SK-N-SH (cell line): ENCODE measurements around the gene SLC2A1. TPM values are rescaled to one million over a fixed set of nuclear protein-coding genes. Genes with fewer than 3 reads are reported as not detected.

Experiments used
- CTCF ChIA-PET: fragments of 300-600, 350-600 bp; formaldehyde crosslinking; extraction: SDS; loops from one replicate; lab custom pipeline; 2021; lab: Yijun Ruan, JAX
- POLR2A ChIA-PET: fragments of 350-600 bp; sonication (Branson Sonifier 250); formaldehyde crosslinking; extraction: SDS; loops from one replicate; lab custom pipeline; 2020; ENCODE audit warnings: antibody characterized with exemption, inconsistent platforms; lab: Yijun Ruan, JAX
- DNase-seq: peaks from one replicate; pipeline ENCODE4 v3.0.0; 2012
- H2AFZ ChIP-seq: fragments of 200-600 bp; sonication (generic); 2 replicates; pipeline ENCODE4 v1.8.1; 2016; ENCODE audit warnings: antibody characterized with exemption, mild to moderate bottlenecking, low read depth
- H3F3A ChIP-seq: fragments of 200-600 bp; sonication (generic); replicated peaks from 2 replicates; pipeline ENCODE3; 2016; ENCODE audit warnings: antibody characterized with exemption, mild to moderate bottlenecking; ENCODE audit not compliant: insufficient read depth
- H3K27ac ChIP-seq, 2 experiments: fragments of 200-500 bp in 1 of 2; fragments of 200-600 bp in 1 of 2; sonication (Bioruptor generic) in 1 of 2; sonication (generic), shearing (Covaris generic) in 1 of 2; 2 replicates each; pipeline versions ENCODE4 v1.5.1 to v1.6.1; 2014 to 2016; ENCODE audit warnings: low read depth in 2 of 2, inconsistent platforms in 1 of 2, low read length in 1 of 2, mild to moderate bottlenecking in 1 of 2, mixed read lengths in 1 of 2
- H3K27me3 ChIP-seq: fragments of 200-600 bp; sonication (generic), shearing (Covaris generic); 2 replicates; pipeline ENCODE4 v1.6.1; 2016; ENCODE audit warnings: mixed run types; ENCODE audit not compliant: insufficient read depth
- H3K36me3 ChIP-seq, 2 experiments: fragments of 200-500 bp in 1 of 2; fragments of 200-600 bp in 1 of 2; sonication (Bioruptor generic) in 1 of 2; sonication (generic) in 1 of 2; replicated peaks in 1 of 2; 2 replicates each; pipeline versions ENCODE3 to v1.5.1; 2014 to 2016; ENCODE audit warnings: low read length in 1 of 2, mild to moderate bottlenecking in 1 of 2; ENCODE audit not compliant: insufficient read depth in 2 of 2, control insufficient read depth in 1 of 2
- H3K4me1 ChIP-seq, 2 experiments: fragments of 200-500 bp in 1 of 2; fragments of 200-600 bp in 1 of 2; sonication (Bioruptor generic) in 1 of 2; sonication (generic), shearing (Covaris generic) in 1 of 2; 2 replicates each; pipeline versions ENCODE4 v1.5.1 to v1.6.1; 2014 to 2016; ENCODE audit warnings: low read depth in 1 of 2, low read length in 1 of 2, mixed run types in 1 of 2; ENCODE audit not compliant: insufficient read depth in 2 of 2, control insufficient read depth in 1 of 2
- H3K4me2 ChIP-seq: fragments of 200-600 bp; sonication (generic), shearing (Covaris generic); 2 replicates; pipeline ENCODE4 v1.6.1; 2017; ENCODE audit warnings: mixed run types
- H3K4me3 ChIP-seq, 2 experiments: fragments of 200-500 bp in 1 of 2; fragments of 200-600 bp in 1 of 2; sonication (Bioruptor generic) in 1 of 2; sonication (generic), shearing (Covaris generic) in 1 of 2; 2 replicates each; pipeline versions ENCODE4 v1.5.1 to v1.8.1; 2014 to 2016; ENCODE audit warnings: low read depth in 2 of 2, inconsistent platforms in 1 of 2, low read length in 1 of 2, mild to moderate bottlenecking in 1 of 2, mixed read lengths in 1 of 2, moderate library complexity in 1 of 2
- H3K79me2 ChIP-seq: fragments of 200-600 bp; sonication (generic); 2 replicates; pipeline ENCODE4 v1.8.1; 2017; ENCODE audit warnings: mild to moderate bottlenecking; ENCODE audit not compliant: insufficient read depth
- H3K9ac ChIP-seq: fragments of 200-600 bp; sonication (generic); 2 replicates; pipeline ENCODE4 v1.6.1; 2017; ENCODE audit warnings: mixed run types
- H3K9me2 ChIP-seq: fragments of 200-600 bp; sonication (generic); 2 replicates; pipeline ENCODE4 v1.6.1; 2017; ENCODE audit warnings: mixed run types
- H3K9me3 ChIP-seq: fragments of 200-600 bp; sonication (generic); 2 replicates; pipeline ENCODE4 v1.6.1; 2017; ENCODE audit warnings: mixed run types, mild to moderate bottlenecking, moderate library complexity
- H4K20me1 ChIP-seq: fragments of 200-600 bp; sonication (generic); 2 replicates; pipeline ENCODE4 v1.6.1; 2017; ENCODE audit warnings: mild to moderate bottlenecking, mixed run types; ENCODE audit not compliant: insufficient read depth
- CHD2 ChIP-seq: fragments of 150-350 bp; IDR thresholded peaks from 2 replicates; pipeline ENCODE4 v1.6.1; 2018; ENCODE audit warnings: low read length; ENCODE audit not compliant: partially characterized antibody
- EP300 ChIP-seq, 2 experiments: IDR thresholded peaks; 2 replicates each; pipeline versions ENCODE4 v1.4.0 to v1.6.1; 2012; ENCODE audit warnings: borderline replicate concordance in 1 of 2, low read depth in 1 of 2, low read length in 1 of 2
- FOSL2 ChIP-seq: IDR thresholded peaks from 2 replicates; pipeline ENCODE4 v1.4.0; 2012; ENCODE audit warnings: low read depth, mild to moderate bottlenecking, moderate library complexity, borderline replicate concordance
- FOXJ3 ChIP-seq: sonication (generic); formaldehyde crosslinking; IDR thresholded peaks from 2 replicates; pipeline ENCODE4 v1.5.1; 2020; ENCODE audit warnings: mild to moderate bottlenecking, missing genetic modification reagents
- GATA2 ChIP-seq: sonication (generic); formaldehyde crosslinking; IDR thresholded peaks from 2 replicates; pipeline ENCODE4 v1.5.0; 2020; ENCODE audit warnings: mild to moderate bottlenecking, missing genetic modification reagents
- MEF2A ChIP-seq: IDR thresholded peaks from 2 replicates; pipeline ENCODE4 v1.4.0; 2012; ENCODE audit warnings: low read depth, borderline replicate concordance
- NFIC ChIP-seq: IDR thresholded peaks from 2 replicates; pipeline ENCODE4 v1.4.0; 2012; ENCODE audit warnings: borderline replicate concordance
- POLR2AphosphoS5 ChIP-seq: IDR thresholded peaks from 2 replicates; pipeline ENCODE4 v1.6.1; 2012; ENCODE audit warnings: low read depth, low read length
- REST ChIP-seq: IDR thresholded peaks from 2 replicates; pipeline ENCODE4 v1.6.1; 2012; ENCODE audit warnings: mild to moderate bottlenecking, low read depth, low read length, moderate library complexity
- RXRA ChIP-seq: IDR thresholded peaks from 2 replicates; pipeline ENCODE4 v1.4.0; 2012; ENCODE audit warnings: low read depth, mild to moderate bottlenecking, borderline replicate concordance
- TCF12 ChIP-seq: IDR thresholded peaks from 2 replicates; pipeline ENCODE4 v1.4.0; 2012
- USF1 ChIP-seq: IDR thresholded peaks from 2 replicates; pipeline ENCODE4 v1.4.0; 2012; ENCODE audit warnings: low read depth, borderline replicate concordance
- USF2 ChIP-seq: fragments of 150-350 bp; IDR thresholded peaks from 2 replicates; pipeline ENCODE4 v1.6.1; 2017; ENCODE audit warnings: antibody characterized with exemption, low read length, low read depth, borderline replicate concordance
- YY1 ChIP-seq: IDR thresholded peaks from 2 replicates; pipeline ENCODE4 v1.4.0; 2012; ENCODE audit warnings: low read depth, mild to moderate bottlenecking
- WGBS: methylation state at CpG from one replicate; pipeline ENCODE4 v1.1.6; 2017; ENCODE audit warnings: low lambda C conversion rate; 5-methylcytosine and 5-hydroxymethylcytosine counted together
- polyA plus RNA-seq, 3 experiments: library from polyadenylated mRNA; depleted of rRNA; stranded (reverse); fragments of >200 nt; gene quantifications; 2 replicates each; pipeline ENCODE4 v1.2.3, GENCODE V29; 2012

The SLC2A1 gene
- polyA plus RNA-seq, 1 of the 3 experiments (the other 2 are of a cell fraction), result 63.8 TPM

- ChIA-PET POLR2A (no interaction called here), CTCF (no interaction called here)
- no peaks in the 10 kb centered on the region for H3K4me1 ChIP-seq
- no peaks in the 10 kb centered on the region for H3K36me3 ChIP-seq
- WGBS, result 15% methylated on average over 3 of the region's 5 CpGs
- no peaks in the 10 kb centered on the region for H3K9me3 ChIP-seq
- no peak overlapping the region for H2AFZ ChIP-seq
- no peaks in the 10 kb centered on the region for H3K9me2 ChIP-seq
- no peaks in the 10 kb centered on the region for H3K27me3 ChIP-seq
- no peak overlapping the region for H3K27ac ChIP-seq
- no peaks in the 10 kb centered on the region for H4K20me1 ChIP-seq
- H3K79me2 ChIP-seq, result no peaks in the 10 kb centered on the region
- no peak overlapping the region for H3K9ac ChIP-seq
- H3K4me2 ChIP-seq, result no peak overlapping the region
- DNase-seq, result no peak
- TF ChIP-seq NFIC (no peak), CHD2 (no peak), FOSL2 (no peak), RXRA (no peak), MEF2A (no peak)
- H3K4me3 ChIP-seq, result no peak overlapping the region
- no peaks in the 10 kb centered on the region for H3F3A ChIP-seq
Measured at GRCh38 chr1:42891465-42892138, 67.1 kb downstream of the SLC2A1 start.

GRCh38 chr1:42889264-42889663, 69.4 kb downstream of the SLC2A1 start:
- ChIA-PET CTCF (interaction anchor here (2.0 kb wide), 1 partner anchor 24 kb away, joined by 9 read pairs; no protein-coding TSS in a partner anchor), POLR2A (interaction anchor here (0.7 kb wide), 1 partner anchor 43 kb away, joined by 3 read pairs; the partner anchor contains the start of gene ZNF691)
- no peaks in the 10 kb centered on the region for H3K4me1 ChIP-seq
- no peaks in the 10 kb centered on the region for H3K9me2 ChIP-seq
- no peak overlapping the region for H3K27ac ChIP-seq
- no peaks in the 10 kb centered on the region for H4K20me1 ChIP-seq
- no peaks in the 10 kb centered on the region for H3K79me2 ChIP-seq
- no peak overlapping the region for H2AFZ ChIP-seq
- no peak for TF ChIP-seq FOXJ3 (CRISPR knock-in tag)
- TF ChIP-seq POLR2AphosphoS5, result no peak
- TF ChIP-seq EP300 (IDR thresholded peaks at IDR 0.05; ENCODE audit: borderline replicate concordance in 1 of 2, low read depth in 1 of 2, low read length in 1 of 2), result no peak
- TF ChIP-seq USF2, result no peak
- TF ChIP-seq TCF12, result no peak
- no peak for TF ChIP-seq YY1
- no peak for TF ChIP-seq REST
- no peak for TF ChIP-seq GATA2 (CRISPR knock-in tag)
- TF ChIP-seq NFIC, result no peak
- TF ChIP-seq USF1, result no peak
- no peaks in the 10 kb centered on the region; the same call in 1 of the 2 replicates for H3K27me3 ChIP-seq
- H3K36me3 ChIP-seq, result no peaks in the 10 kb centered on the region
- H3K9ac ChIP-seq, result no peak overlapping the region
- H3K4me3 ChIP-seq, result no peak overlapping the region
- H3F3A ChIP-seq, result no peaks in the 10 kb centered on the region
- no peaks in the 10 kb centered on the region for H3K9me3 ChIP-seq
- H3K4me2 ChIP-seq, result no peak overlapping the region
- DNase-seq, result no peak
- WGBS, result 76% methylated on average over 4 of the region's 4 CpGs
